Measurements from ENCODE around the gene SORBS1.

DNA sequence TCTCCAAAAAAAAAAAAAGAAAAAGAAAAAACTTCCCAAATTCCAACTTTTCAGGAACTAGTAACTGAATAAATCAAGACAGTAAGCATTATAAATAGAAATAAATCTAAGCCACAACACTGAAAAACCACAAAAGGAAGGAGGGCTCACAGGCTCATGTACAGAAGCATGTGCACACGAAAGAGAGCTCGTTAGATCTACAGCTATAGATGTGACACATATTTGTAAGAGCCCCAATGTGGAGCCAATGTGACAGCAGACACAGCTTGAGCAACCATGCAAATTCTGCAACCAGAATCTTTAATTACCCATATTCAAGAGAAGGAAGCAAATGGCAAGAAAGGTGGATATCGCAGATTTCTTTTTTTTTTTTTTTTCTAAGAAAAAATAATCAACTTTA, 94.7 kb downstream of the SORBS1 start:
- TF ChIP-seq ZNF8 (CRISPR knock-in tag; IDR thresholded peaks at IDR 0.05) (no peak), TCF4 (CRISPR knock-in tag; IDR thresholded peaks at IDR 0.05; ENCODE audit: borderline replicate concordance) (no peak), CREB5 (CRISPR knock-in tag; IDR thresholded peaks at IDR 0.05; ENCODE audit: low read depth) (no peak), PATZ1 (CRISPR knock-in tag; IDR thresholded peaks at IDR 0.05; ENCODE audit: borderline replicate concordance) (no peak), ESRRG (CRISPR knock-in tag; IDR thresholded peaks at IDR 0.05) (no peak), ZC3H10 (CRISPR knock-in tag; IDR thresholded peaks at IDR 0.05) (no peak), RARB (CRISPR knock-in tag; IDR thresholded peaks at IDR 0.05) (no peak), ZNF70 (CRISPR knock-in tag; IDR thresholded peaks at IDR 0.05) (no peak), OSR1 (CRISPR knock-in tag; IDR thresholded peaks at IDR 0.05) (no peak)

All from SK-N-SH treated with all-trans-retinoic acid at 6 μM for 48 hours (cell line).